K562 (cell line): Measurements from ENCODE around the gene NR3C2. TPM values are rescaled to one million over a fixed set of nuclear protein-coding genes. Genes with fewer than 3 reads are reported as not detected.

ENCODE experiments used
- ATAC-seq: fragments of 200-7000 bp; cut with Tn5 transposase; 3 replicates; pipeline ENCODE4 v1.9.1; 2020; ENCODE audit warnings: moderate library complexity
- BruUV-seq: library from RNA; stranded (reverse); fragments of 400-500 nt; replicated peaks from 2 replicates; lab custom pipeline; 2021; lab: Mats Ljungman, UMichigan
- CTCF ChIA-PET: fragments of 300-600 bp; formaldehyde crosslinking; extraction: SDS; loops from one replicate; lab custom pipeline; 2021; ENCODE audit warnings: low intra/inter-chr PET ratio; lab: Yijun Ruan, JAX
- POLR2A ChIA-PET: fragments of 300-600, 350-650 bp; sonication (Branson Sonifier 250); formaldehyde crosslinking; extraction: SDS; loops from one replicate; lab custom pipeline; 2021; ENCODE audit warnings: antibody characterized with exemption, inconsistent platforms; lab: Yijun Ruan, JAX
- DNase-seq, 4 experiments: peaks; one replicate each; pipeline versions ENCODE4 v3.0.0 to v3.0.0-alpha.2; 2011 to 2018; ENCODE audit warnings: low spot score in 3 of 4, mixed read lengths in 3 of 4; ENCODE audit errors: extremely low read depth in 1 of 4
- FAIRE-seq: peaks from 2 replicates; lab custom pipeline; 2011; peaks lifted over from hg19 to GRCh38; lab: Jason Lieb, UNC
- H2AFZ ChIP-seq: 2 replicates; pipeline ENCODE4 v1.6.0; 2011; ENCODE audit warnings: low read depth, low read length, control low read depth, inconsistent platforms
- H3K27ac ChIP-seq: fragments of 200-600 bp; 3 replicates; pipeline ENCODE4 v1.8.0; 2011; ENCODE audit warnings: low read depth, mild to moderate bottlenecking, control low read depth, inconsistent platforms, low read length, moderate library complexity, mixed read lengths; ENCODE audit errors: extremely low read depth
- H3K27me3 ChIP-seq, 2 experiments: fragments of 300-600 bp in 1 of 2; 2 replicates in 1 of 2; 3 replicates in 1 of 2; pipeline versions ENCODE4 v1.6.0 to v1.8.0; 2011; ENCODE audit warnings: inconsistent platforms in 2 of 2, low read length in 2 of 2, mild to moderate bottlenecking in 1 of 2, mixed read lengths in 1 of 2, moderate library complexity in 1 of 2; ENCODE audit not compliant: control insufficient read depth in 2 of 2, insufficient read depth in 2 of 2
- H3K36me3 ChIP-seq: fragments of 300-600 bp; 3 replicates; pipeline ENCODE4 v1.8.0; 2011; ENCODE audit warnings: mild to moderate bottlenecking, low read length, inconsistent platforms; ENCODE audit not compliant: control insufficient read depth, insufficient read depth
- H3K4me1 ChIP-seq, 2 experiments: fragments of 200-600 bp in 1 of 2; replicated peaks in 1 of 2; 2 replicates in 1 of 2; 3 replicates in 1 of 2; pipeline versions ENCODE4 v1.5.1 to v1.8.0; 2011; ENCODE audit warnings: inconsistent platforms in 2 of 2, low read length in 2 of 2, mild to moderate bottlenecking in 1 of 2, mixed read lengths in 1 of 2, moderate library complexity in 1 of 2; ENCODE audit not compliant: control insufficient read depth in 2 of 2, insufficient read depth in 2 of 2
- H3K4me2 ChIP-seq: 2 replicates; pipeline ENCODE4 v1.6.1; 2011; ENCODE audit warnings: low read length, control low read depth, inconsistent platforms, mixed read lengths; ENCODE audit not compliant: insufficient read depth
- H3K4me3 ChIP-seq: fragments of 200-600 bp; sonication (generic), shearing (Covaris generic); 2 replicates; pipeline ENCODE4 v1.5.1; 2016; ENCODE audit warnings: control low read depth, inconsistent platforms
- H3K79me2 ChIP-seq: fragments of 200-600 bp; 3 replicates; pipeline ENCODE4 v1.8.0; 2011; ENCODE audit warnings: low read length, inconsistent platforms; ENCODE audit not compliant: control insufficient read depth, insufficient read depth
- H3K9ac ChIP-seq, 2 experiments: 2 replicates each; pipeline versions ENCODE4 v1.6.0 to v1.6.1; 2011; ENCODE audit warnings: low read depth in 2 of 2, low read length in 2 of 2, control low read depth in 1 of 2, inconsistent platforms in 1 of 2, mild to moderate bottlenecking in 1 of 2, mixed read lengths in 1 of 2; ENCODE audit not compliant: insufficient read depth in 1 of 2
- H3K9me1 ChIP-seq: one replicate; pipeline ENCODE4 v1.6.0; 2011; ENCODE audit warnings: inconsistent platforms, mild to moderate bottlenecking, low read length, moderate library complexity; ENCODE audit not compliant: control insufficient read depth, insufficient read depth
- H3K9me3 ChIP-seq: replicated peaks from 2 replicates; pipeline ENCODE4 v1.5.1; 2011; ENCODE audit warnings: low read depth, low read length, inconsistent platforms; ENCODE audit not compliant: control insufficient read depth, insufficient read depth
- H4K20me1 ChIP-seq: replicated peaks from 2 replicates; pipeline ENCODE4 v1.6.1; 2011; ENCODE audit warnings: low read length, inconsistent platforms, mixed read lengths; ENCODE audit not compliant: control insufficient read depth, insufficient read depth
- CBFA2T2 ChIP-seq: fragments of 450-650 bp; conservative IDR thresholded peaks from 2 replicates; pipeline ENCODE4 v1.6.1; 2017; ENCODE audit warnings: mild to moderate bottlenecking
- ELF1 ChIP-seq: fragments of 200-800 bp; sonication (Bioruptor generic); IDR thresholded peaks from 2 replicates; pipeline ENCODE4 v1.6.1; 2016; ENCODE audit warnings: missing genetic modification characterization, missing compliant biosample characterization
- HDAC8 ChIP-seq: fragments of 450-650 bp; IDR thresholded peaks from 2 replicates; pipeline ENCODE4 v1.6.1; 2016; ENCODE audit warnings: mild to moderate bottlenecking, missing genetic modification characterization, moderate library complexity, missing compliant biosample characterization
- HDGF ChIP-seq: fragments of 450-650 bp; IDR thresholded peaks from 2 replicates; pipeline ENCODE4 v1.6.1; 2016
- HOXB6 ChIP-seq: fragments of 250-450 bp; sonication (Bioruptor Pico); IDR thresholded peaks from 2 replicates; pipeline ENCODE4 v1.5.1; 2022; ENCODE audit warnings: mild to moderate bottlenecking, borderline replicate concordance
- MECOM ChIP-seq: fragments of 250-450 bp; sonication (Bioruptor Pico); IDR thresholded peaks from 2 replicates; pipeline ENCODE4 v1.8.0; 2022; ENCODE audit warnings: inconsistent platforms
- NR4A1 ChIP-seq, 2 experiments: fragments of 250-450 bp in 1 of 2; fragments of 450-650 bp in 1 of 2; sonication (Bioruptor Pico) in 1 of 2; IDR thresholded peaks; 2 replicates each; pipeline versions ENCODE4 v1.4.0 to v1.6.1; 2016 to 2020; ENCODE audit warnings: mild to moderate bottlenecking in 2 of 2, missing compliant biosample characterization in 1 of 2, missing genetic modification characterization in 1 of 2, moderate library complexity in 1 of 2
- POLR2A ChIP-seq: fragments of 450-650 bp; conservative IDR thresholded peaks from 2 replicates; pipeline ENCODE4 v1.6.1; 2016
- RB1 ChIP-seq: fragments of 450-650 bp; IDR thresholded peaks from 2 replicates; pipeline ENCODE4 v1.6.1; 2017; ENCODE audit warnings: low read depth, mild to moderate bottlenecking
- RBM14 ChIP-seq: fragments of 200-400 bp; formaldehyde crosslinking; IDR thresholded peaks from 2 replicates; pipeline ENCODE4 v1.6.1; 2018; ENCODE audit warnings: low read depth, mild to moderate bottlenecking, low read length, moderate library complexity, borderline replicate concordance; ENCODE audit not compliant: insufficient read depth
- SIX5 ChIP-seq, 2 experiments: IDR thresholded peaks; 2 replicates each; pipeline ENCODE4 v1.6.1; 2011; ENCODE audit warnings: low read length in 2 of 2, borderline replicate concordance in 1 of 2, low read depth in 1 of 2, mild to moderate bottlenecking in 1 of 2, moderate library complexity in 1 of 2; ENCODE audit not compliant: insufficient read depth in 1 of 2
- SMAD1 ChIP-seq: fragments of 150-350 bp; IDR thresholded peaks from 2 replicates; pipeline ENCODE4 v1.6.1; 2014; ENCODE audit warnings: low read length, low read depth; ENCODE audit not compliant: partially characterized antibody
- STAT5B ChIP-seq: fragments of 250-450 bp; sonication (Bioruptor Pico); IDR thresholded peaks from 2 replicates; pipeline ENCODE4 v1.8.0; 2021; ENCODE audit warnings: mild to moderate bottlenecking, inconsistent platforms
- ZNF274 ChIP-seq: IDR thresholded peaks from 2 replicates; pipeline ENCODE4 v1.6.1; 2011; ENCODE audit warnings: low read depth, mild to moderate bottlenecking, low read length, moderate library complexity, borderline replicate concordance
- in situ Hi-C: fragments of 300-500 bp; cut with MboI; formaldehyde crosslinking; loops from 4 replicates; pipeline ENCODE4 v1.15.0; 2018; ENCODE audit warnings: inconsistent platforms, mixed read lengths
- intact Hi-C: fragments of 100-400 bp; cut with micrococcal nuclease; formaldehyde crosslinking; loops from 2 replicates; pipeline ENCODE4 v1.14.2; 2022
- polyA plus RNA-seq, 8 experiments: library from polyadenylated mRNA; depleted of rRNA in 4 of 8; stranded (reverse) in 5 of 8; unstranded in 3 of 8; fragments of >200 nt; fragmentation: Nextera tagmentation in 2 of 8; fragmentation: Illumina TruSeq in 1 of 8; extraction: Ambion mirVana in 2 of 8; extraction: Trizol in 1 of 8; gene quantifications; 2 replicates each; pipeline versions ENCODE4 v1.2.1 to v1.2.3, GENCODE V29; 2011 to 2014; ENCODE audit warnings: inconsistent platforms in 1 of 8, missing spikeins in 1 of 8
- total RNA-seq, 7 experiments: library from RNA; depleted of rRNA in 6 of 7; stranded (reverse); fragments of >200 nt in 6 of 7; fragmentation: Illumina TruSeq in 2 of 7; extraction: Trizol in 2 of 7; gene quantifications; 2 replicates each; pipeline versions ENCODE4 v1.2.1 to v1.2.3, GENCODE V29; 2011 to 2021; ENCODE audit warnings: low replicate concordance in 1 of 7
- TF ChIP-seq, protein P1 (sequence below): sonication (generic); formaldehyde crosslinking; IDR thresholded peaks from 2 replicates; pipeline ENCODE4 v1.9.0; 2022; ENCODE audit warnings: mild to moderate bottlenecking, missing genetic modification reagents
- TF ChIP-seq, protein P2 (sequence below): fragments of 150-350 bp; conservative IDR thresholded peaks from 2 replicates; pipeline ENCODE4 v1.6.1; 2014; ENCODE audit warnings: low read length
- TF ChIP-seq, protein P3 (sequence below): IDR thresholded peaks from 2 replicates; pipeline ENCODE4 v1.6.1; 2011; ENCODE audit not compliant: insufficient read length; ENCODE audit errors: extremely low read depth

Gene NR3C2
- total and polyA plus RNA-seq, 9 of the 15 experiments (the other 6 are each of a cell fraction or from before 2014, with no cell fraction given): 0.01 to 0.28 (median 0.16) TPM; not detected in 2

DNA sequence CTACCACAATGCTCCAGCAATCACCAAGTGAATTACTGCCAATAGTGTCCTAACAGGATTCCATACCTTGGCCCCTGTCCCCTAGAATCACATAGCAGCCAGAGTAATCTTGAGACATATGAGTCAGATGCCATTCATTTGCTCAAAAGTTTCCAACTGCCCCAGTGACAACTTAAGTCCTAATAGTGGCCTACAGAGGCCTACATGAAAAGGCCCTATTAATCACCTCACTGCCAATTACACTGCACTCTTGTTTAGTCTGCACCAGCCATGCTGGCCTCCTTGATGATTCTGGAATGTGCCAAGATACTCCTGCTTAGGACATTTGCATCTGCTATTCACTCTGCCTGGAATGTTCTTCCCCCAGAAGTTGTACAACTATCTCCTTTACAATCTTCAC, 130.7 kb downstream of the NR3C2 start:
- POLR2A ChIA-PET: no interaction called here
- intact Hi-C loops: no loop called here
- TF ChIP-seq HDGF (no peak), HDAC8 (tag) (no peak), HOXB6 (CRISPR knock-in tag) (no peak), CBFA2T2 (no peak), NR4A1 (CRISPR knock-in tag; IDR thresholded peaks at IDR 0.05) (no peak), NR4A1 (tag; IDR thresholded peaks at IDR 0.05) (no peak), RB1 (no peak), SMAD1 (no peak), STAT5B (no peak), ZNF274 (no peak), SIX5 (IDR thresholded peaks at IDR 0.05; ENCODE audit: borderline replicate concordance in 1 of 2, insufficient read depth in 1 of 2, low read depth in 1 of 2, low read length in 2 of 2) (no peak), ELF1 (tag) (no peak), MECOM (CRISPR knock-in tag) (no peak), RBM14 (no peak), POLR2A (no peak)
- TF ChIP-seq, protein P1, sequence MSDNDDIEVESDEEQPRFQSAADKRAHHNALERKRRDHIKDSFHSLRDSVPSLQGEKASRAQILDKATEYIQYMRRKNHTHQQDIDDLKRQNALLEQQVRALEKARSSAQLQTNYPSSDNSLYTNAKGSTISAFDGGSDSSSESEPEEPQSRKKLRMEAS: no peak
- TF ChIP-seq, protein P2, sequence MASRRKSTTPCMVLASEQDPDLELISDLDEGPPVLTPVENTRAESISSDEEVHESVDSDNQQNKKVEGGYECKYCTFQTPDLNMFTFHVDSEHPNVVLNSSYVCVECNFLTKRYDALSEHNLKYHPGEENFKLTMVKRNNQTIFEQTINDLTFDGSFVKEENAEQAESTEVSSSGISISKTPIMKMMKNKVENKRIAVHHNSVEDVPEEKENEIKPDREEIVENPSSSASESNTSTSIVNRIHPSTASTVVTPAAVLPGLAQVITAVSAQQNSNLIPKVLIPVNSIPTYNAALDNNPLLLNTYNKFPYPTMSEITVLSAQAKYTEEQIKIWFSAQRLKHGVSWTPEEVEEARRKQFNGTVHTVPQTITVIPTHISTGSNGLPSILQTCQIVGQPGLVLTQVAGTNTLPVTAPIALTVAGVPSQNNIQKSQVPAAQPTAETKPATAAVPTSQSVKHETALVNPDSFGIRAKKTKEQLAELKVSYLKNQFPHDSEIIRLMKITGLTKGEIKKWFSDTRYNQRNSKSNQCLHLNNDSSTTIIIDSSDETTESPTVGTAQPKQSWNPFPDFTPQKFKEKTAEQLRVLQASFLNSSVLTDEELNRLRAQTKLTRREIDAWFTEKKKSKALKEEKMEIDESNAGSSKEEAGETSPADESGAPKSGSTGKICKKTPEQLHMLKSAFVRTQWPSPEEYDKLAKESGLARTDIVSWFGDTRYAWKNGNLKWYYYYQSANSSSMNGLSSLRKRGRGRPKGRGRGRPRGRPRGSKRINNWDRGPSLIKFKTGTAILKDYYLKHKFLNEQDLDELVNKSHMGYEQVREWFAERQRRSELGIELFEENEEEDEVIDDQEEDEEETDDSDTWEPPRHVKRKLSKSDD: no peak
- TF ChIP-seq, protein P3, sequence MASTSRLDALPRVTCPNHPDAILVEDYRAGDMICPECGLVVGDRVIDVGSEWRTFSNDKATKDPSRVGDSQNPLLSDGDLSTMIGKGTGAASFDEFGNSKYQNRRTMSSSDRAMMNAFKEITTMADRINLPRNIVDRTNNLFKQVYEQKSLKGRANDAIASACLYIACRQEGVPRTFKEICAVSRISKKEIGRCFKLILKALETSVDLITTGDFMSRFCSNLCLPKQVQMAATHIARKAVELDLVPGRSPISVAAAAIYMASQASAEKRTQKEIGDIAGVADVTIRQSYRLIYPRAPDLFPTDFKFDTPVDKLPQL: no peak

More for the DNA sequence above, 130.7 kb downstream of the NR3C2 start:
- no peaks in the 10 kb centered on the region for H3K9me1 ChIP-seq
- H3K9me3 ChIP-seq: no peaks in the 10 kb centered on the region; the same call in 1 of the 2 replicates
- ATAC-seq (no peak), DNase-seq (no peak), FAIRE-seq (no peak)
- no peak overlapping the region for H3K9ac ChIP-seq
- no peaks in the 10 kb centered on the region for H3K4me1 ChIP-seq
- H2AFZ ChIP-seq: no peak overlapping the region
- H3K36me3 ChIP-seq: no peaks in the 10 kb centered on the region
- H3K79me2 ChIP-seq: no peaks in the 10 kb centered on the region
- in situ Hi-C loops: no loop called here
- H4K20me1 ChIP-seq: no peaks in the 10 kb centered on the region
- no peak overlapping the region for H3K4me2 ChIP-seq
- CTCF ChIA-PET: no interaction called here
- BruUV-seq: no TSS peak
- H3K27me3 ChIP-seq: no peaks in the 10 kb centered on the region
- H3K4me3 ChIP-seq: no peak overlapping the region
- H3K27ac ChIP-seq: no peak overlapping the region
